ENCODE data around the gene CNOT9.
"Not testable (repeated sequence)": the region's sequence is repeated elsewhere in the genome, so short reads cannot be mapped to it uniquely, and the experiment has no call there.

CNOT9 gene

GRCh38 chr2:218568190-218569037 is at the start of gene CNOT9, which contains the start of gene USP37:
Gene CNOT9 (plus strand): TSS chr2:218568839. CDS start chr2:218568955, 116 bp downstream.
Gene USP37 (minus strand): TSS chr2:218568351. CDS start chr2:218558653, 9,698 bp downstream.
- DNase-seq, result peak; percentile 99

GRCh38 chr2:218518876-218519275 is 49.8 kb upstream of the CNOT9 start:
- DNase-seq, result no peak

- no peak for DNase-seq
Observed at GRCh38 chr2:218523651-218524050, 45.0 kb upstream of the CNOT9 start.

GRCh38 chr2:218528409-218528808 is 40.2 kb upstream of the CNOT9 start:
- DNase-seq, result not testable (repeated sequence)

GRCh38 chr2:218529990-218530389 is 38.6 kb upstream of the CNOT9 start:
- no peak for DNase-seq

- DNase-seq, result no peak
Observed at GRCh38 chr2:218536804-218537494, 31.7 kb upstream of the CNOT9 start.

- DNase-seq, result no peak
Observed at GRCh38 chr2:218540015-218540414, 28.6 kb upstream of the CNOT9 start.

- no peak for DNase-seq
Observed at GRCh38 chr2:218546012-218546411, 22.6 kb upstream of the CNOT9 start.

- DNase-seq, result no peak
Observed at GRCh38 chr2:218547511-218547910, 21.1 kb upstream of the CNOT9 start.

GRCh38 chr2:218547978-218548377 is 20.7 kb upstream of the CNOT9 start:
- DNase-seq, result no peak

GRCh38 chr2:218554225-218554624 is 14.4 kb upstream of the CNOT9 start:
- not testable (repeated sequence) for DNase-seq

GRCh38 chr2:218555527-218555926 is 13.1 kb upstream of the CNOT9 start:
- no peak for DNase-seq

- DNase-seq, result no peak
Observed at GRCh38 chr2:218557941-218558340, 10.7 kb upstream of the CNOT9 start.

GRCh38 chr2:218558986-218559385 is 9.7 kb upstream of the CNOT9 start:
- no peak for DNase-seq

GRCh38 chr2:218564056-218564455 is 4.6 kb upstream of the CNOT9 start:
- no peak for DNase-seq

- no peak for DNase-seq
Observed at GRCh38 chr2:218566296-218566695, 2.3 kb upstream of the CNOT9 start.

GRCh38 chr2:218567797-218568189 is 846 bp upstream of the CNOT9 start:
- no peak for DNase-seq

- peak; percentile 75 for DNase-seq
Observed at GRCh38 chr2:218569038-218569431, 396 bp downstream of the CNOT9 start.

GRCh38 chr2:218569661-218570500 is 1.2 kb downstream of the CNOT9 start:
- DNase-seq, result peak; percentile 38

GRCh38 chr2:218570850-218571249 is 2.2 kb downstream of the CNOT9 start:
- no peak for DNase-seq

- no peak for DNase-seq
Observed at GRCh38 chr2:218576854-218577253, 8.2 kb downstream of the CNOT9 start.

GRCh38 chr2:218577482-218578220 is 9.0 kb downstream of the CNOT9 start:
- no peak for DNase-seq

Data from CD4-positive, alpha-beta T cell treated with Interleukin-15 for 1 hour (primary cell).